Spinal cord (tissue), 10 donors: ENCODE measurements around the gene EMC9. TPM values are rescaled to one million over a fixed set of nuclear protein-coding genes. Genes with fewer than 3 reads are reported as not detected.
"Not testable (repeated sequence)": the region's sequence is repeated elsewhere in the genome, so short reads cannot be mapped to it uniquely, and the experiment has no call there.

Experiments
- DNase-seq, 6 donors: peaks; one replicate each; pipeline versions ENCODE4 v3.0.0 to v3.0.0-alpha.2; 2013 to 2015; ENCODE audit warnings: low spot score in 6 of 6, low read depth in 4 of 6
- H3K27ac ChIP-seq: one replicate; pipeline ENCODE4 v1.5.1; 2013; ENCODE audit warnings: low read depth, low read length, control low read depth
- H3K27me3 ChIP-seq: one replicate; pipeline ENCODE4 v1.6.1; 2013; ENCODE audit warnings: low read length; ENCODE audit not compliant: control insufficient read depth, insufficient read depth
- H3K36me3 ChIP-seq: one replicate; pipeline ENCODE4 v1.6.1; 2013; ENCODE audit warnings: low read length; ENCODE audit not compliant: control insufficient read depth, insufficient read depth
- H3K4me1 ChIP-seq: one replicate; pipeline ENCODE4 v1.6.1; 2013; ENCODE audit warnings: low read length; ENCODE audit not compliant: control insufficient read depth, insufficient read depth
- H3K4me3 ChIP-seq: one replicate; pipeline ENCODE4 v1.5.1; 2013; ENCODE audit warnings: low read depth, low read length, control low read depth
- H3K9me3 ChIP-seq: one replicate; pipeline ENCODE4 v1.6.1; 2013; ENCODE audit warnings: low read length; ENCODE audit not compliant: control insufficient read depth, insufficient read depth
- WGBS: methylation state at CpG from one replicate; pipeline ENCODE4 v1.1.5; 2013; ENCODE audit warnings: missing lambda C conversion rate; ENCODE audit not compliant: insufficient coverage; 5-methylcytosine and 5-hydroxymethylcytosine counted together
- polyA plus RNA-seq, 2 donors: library from polyadenylated mRNA; unstranded; fragments of 120-200 nt; gene quantifications; one replicate each; pipeline ENCODE4 v1.2.1, GENCODE V29; 2013; ENCODE audit not compliant: insufficient read length in 2 of 2
- total RNA-seq, 2 donors: library from RNA; depleted of rRNA in 1 of 2; stranded (reverse); fragments of 120-200 nt in 1 of 2; fragments of >200 nt in 1 of 2; gene quantifications; one replicate each; pipeline versions ENCODE4 v1.2.3 to v1.2.4, GENCODE V29; 2013 to 2014
- donor health status: healthy.

EMC9 gene
- total and polyA plus RNA-seq, 4 donors: 11.0 to 37.2 (median 25.6) TPM

DNA sequence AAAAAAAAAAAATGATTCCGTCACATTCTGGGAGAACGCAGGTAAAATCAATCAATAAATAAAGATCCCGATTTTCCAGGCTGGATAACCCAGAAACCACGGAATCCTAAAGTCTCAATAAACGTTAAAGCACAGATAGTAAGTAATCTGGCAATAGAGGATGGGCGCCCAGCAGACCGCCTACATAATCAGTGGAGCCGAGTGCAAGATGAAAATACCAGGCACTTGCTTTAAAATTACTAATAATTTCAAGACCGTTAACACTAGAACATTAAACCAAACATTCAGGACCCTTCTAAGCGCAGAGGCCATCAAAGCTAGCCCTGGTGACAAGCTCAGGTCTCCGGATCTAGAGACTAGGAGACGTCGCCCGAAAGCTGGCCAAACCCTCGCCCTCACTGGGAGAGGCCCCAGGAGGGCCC is 28.0 kb downstream of the EMC9 start:
- peak overlapping the region; percentile 93 for H3K4me3 ChIP-seq
- H3K4me1 ChIP-seq: peaks cover 14% of the 10 kb centered on the region
- H3K27me3 ChIP-seq: no peaks in the 10 kb centered on the region
- no peak for DNase-seq
- 2% methylated on average over 10 of the region's 15 CpGs for WGBS
- H3K36me3 ChIP-seq: peaks cover 7% of the 10 kb centered on the region
- H3K27ac ChIP-seq: peak overlapping the region; percentile 100
- H3K9me3 ChIP-seq: no peaks in the 10 kb centered on the region

DNA sequence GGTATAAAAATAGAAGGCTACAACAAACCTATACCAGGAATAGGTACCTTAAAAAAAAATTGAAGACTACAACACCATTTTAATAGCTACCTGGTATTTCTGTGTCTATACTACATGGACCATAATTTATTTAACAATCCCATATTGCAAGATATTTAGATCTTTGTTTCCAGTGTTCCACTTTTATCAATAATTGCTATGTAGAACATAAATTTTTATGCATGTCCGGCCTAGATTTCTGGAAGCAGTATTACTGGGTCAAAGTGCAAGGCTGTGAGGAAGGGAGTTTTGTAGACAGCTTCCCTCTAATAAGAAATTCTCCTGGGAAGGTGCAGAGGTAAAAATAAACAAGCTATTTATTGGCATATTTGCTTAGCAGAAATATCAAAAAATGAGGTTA is 30.9 kb downstream of the EMC9 start:
- Histone ChIP-seq H3K4me3 (no peak overlapping the region), H3K27ac (no peak overlapping the region), H3K9me3 (no peaks in the 10 kb centered on the region), H3K4me1 (peaks cover 7% of the 10 kb centered on the region), H3K27me3 (no peaks in the 10 kb centered on the region), H3K36me3 (no peaks in the 10 kb centered on the region)
- DNase-seq: no peak
- no CpG with 5 or more reads among the region's 1 CpG for WGBS

DNA sequence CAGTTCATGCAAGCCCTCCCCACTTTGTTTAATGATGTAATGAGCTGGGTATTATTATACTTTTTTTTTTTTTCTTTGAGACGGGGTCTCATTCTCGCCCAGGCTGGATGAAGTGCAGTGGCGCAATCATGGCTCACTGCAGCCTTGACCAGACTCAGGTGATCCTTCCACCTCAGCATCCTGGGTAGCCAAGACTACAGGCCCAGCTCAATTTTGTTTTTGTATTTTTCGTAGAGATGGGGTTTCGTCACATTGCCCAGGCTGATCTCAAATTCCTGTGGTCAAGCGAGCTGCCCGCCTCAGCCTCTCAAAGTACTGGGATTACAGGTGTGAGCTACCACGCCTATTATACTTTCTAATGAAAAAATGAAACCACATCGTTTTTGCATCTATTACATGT is 31.3 kb downstream of the EMC9 start:
- H3K27ac ChIP-seq: no peak overlapping the region
- 100% methylated on average over 1 of the region's 9 CpGs for WGBS
- no peak for DNase-seq
- no peaks in the 10 kb centered on the region for H3K27me3 ChIP-seq
- H3K4me3 ChIP-seq: no peak overlapping the region
- peaks cover 4% of the 10 kb centered on the region for H3K4me1 ChIP-seq
- H3K9me3 ChIP-seq: no peaks in the 10 kb centered on the region
- H3K36me3 ChIP-seq: no peaks in the 10 kb centered on the region

DNA sequence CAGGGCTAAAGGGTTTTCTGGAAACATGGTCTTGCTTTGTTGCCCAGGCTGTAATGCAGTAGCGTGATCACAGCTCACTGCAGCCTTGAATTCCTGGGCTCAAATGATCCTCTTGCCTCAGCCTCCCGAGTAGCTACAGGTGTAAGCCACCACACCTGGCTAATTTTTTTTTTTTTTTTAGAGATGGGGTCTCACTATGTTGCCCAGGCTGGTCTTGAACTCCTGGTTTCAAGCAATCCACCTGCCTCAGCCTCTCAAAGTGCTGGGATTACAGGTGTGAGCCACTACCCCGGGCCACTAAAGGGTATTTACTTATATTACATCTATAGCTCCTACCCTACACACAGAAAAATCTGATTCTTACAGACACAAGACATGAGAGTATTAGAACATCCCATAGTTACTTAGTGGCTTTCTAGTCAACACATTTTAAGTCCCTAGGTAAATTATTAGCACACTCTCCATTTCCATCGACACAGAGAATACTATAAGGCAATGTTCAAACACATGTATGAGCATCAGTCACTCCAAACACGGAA is 33.0 kb downstream of the EMC9 start:
- H3K36me3 ChIP-seq: peaks cover 3% of the 10 kb centered on the region
- no peak overlapping the region for H3K4me3 ChIP-seq
- no peak for DNase-seq
- whole genome bisulfite sequencing: 100% methylated on average over 2 of the region's 5 CpGs
- H3K4me1 ChIP-seq: no peaks in the 10 kb centered on the region
- no peak overlapping the region for H3K27ac ChIP-seq
- no peaks in the 10 kb centered on the region for H3K9me3 ChIP-seq
- no peaks in the 10 kb centered on the region for H3K27me3 ChIP-seq

DNA sequence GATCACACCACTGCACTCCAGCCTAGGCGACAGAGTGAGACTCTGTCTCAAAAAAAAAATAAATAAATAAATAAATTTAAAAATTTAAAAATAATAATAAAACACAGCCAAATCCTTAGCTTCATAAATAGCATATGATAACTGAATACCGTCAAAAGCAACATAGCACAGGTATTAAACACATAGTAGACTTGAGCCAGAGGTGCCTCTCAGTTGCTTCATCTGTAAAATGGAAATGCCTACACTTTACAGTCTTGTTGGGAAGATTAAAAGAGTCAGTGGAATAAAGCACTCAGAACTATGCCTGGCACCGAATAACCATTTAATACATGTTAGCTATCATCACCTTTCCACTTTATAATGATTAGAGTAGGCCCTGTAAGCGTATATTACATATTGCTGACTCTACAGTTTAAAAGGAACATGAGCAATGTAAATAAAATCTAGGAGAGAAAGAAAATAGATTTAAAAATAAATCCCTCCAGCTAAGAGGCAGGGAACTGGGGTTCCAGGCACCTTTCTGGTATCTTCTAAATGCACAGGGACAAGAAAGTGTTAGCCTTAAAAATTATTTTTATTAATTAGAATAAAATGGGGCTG is 34.6 kb downstream of the EMC9 start:
- no peak overlapping the region for H3K4me3 ChIP-seq
- no peaks in the 10 kb centered on the region for H3K9me3 ChIP-seq
- H3K4me1 ChIP-seq: no peaks in the 10 kb centered on the region
- H3K36me3 ChIP-seq: peaks cover 3% of the 10 kb centered on the region
- H3K27me3 ChIP-seq: no peaks in the 10 kb centered on the region
- no peak overlapping the region for H3K27ac ChIP-seq
- WGBS: no CpG with 5 or more reads among the region's 4 CpGs
- DNase-seq: no peak

DNA sequence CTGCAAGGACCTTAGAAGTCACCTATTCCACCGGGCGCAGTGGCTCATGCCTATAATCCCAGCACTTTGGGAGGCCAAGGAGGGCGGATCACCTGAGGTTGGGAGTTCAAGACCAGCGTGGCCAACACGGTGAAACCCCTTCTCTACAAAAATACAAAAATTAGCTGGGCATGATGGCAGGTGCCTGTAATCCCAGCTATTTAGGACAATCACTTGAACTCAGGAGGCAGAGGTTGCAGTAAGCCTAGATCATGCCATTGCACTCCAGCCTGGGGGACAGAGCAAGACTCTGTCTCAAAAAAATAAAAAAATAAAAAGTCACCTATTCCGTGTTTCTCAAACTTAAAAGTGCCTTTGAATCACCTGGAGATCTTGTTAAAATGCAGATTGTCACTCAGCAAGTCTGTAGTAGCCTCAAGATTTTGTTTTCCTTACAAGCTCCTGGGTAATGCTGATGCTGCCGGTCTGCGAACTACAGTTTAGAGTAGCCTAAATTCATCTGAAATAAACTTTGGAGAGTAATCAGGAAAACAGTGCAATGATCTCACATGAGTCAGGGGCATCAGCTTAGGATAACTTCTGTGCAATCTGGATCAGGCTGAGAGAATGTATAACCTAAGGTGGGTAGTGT is 35.7 kb downstream of the EMC9 start:
- WGBS: 93% methylated on average over 6 of the region's 8 CpGs
- not testable (repeated sequence) for H3K9me3 ChIP-seq

DNA sequence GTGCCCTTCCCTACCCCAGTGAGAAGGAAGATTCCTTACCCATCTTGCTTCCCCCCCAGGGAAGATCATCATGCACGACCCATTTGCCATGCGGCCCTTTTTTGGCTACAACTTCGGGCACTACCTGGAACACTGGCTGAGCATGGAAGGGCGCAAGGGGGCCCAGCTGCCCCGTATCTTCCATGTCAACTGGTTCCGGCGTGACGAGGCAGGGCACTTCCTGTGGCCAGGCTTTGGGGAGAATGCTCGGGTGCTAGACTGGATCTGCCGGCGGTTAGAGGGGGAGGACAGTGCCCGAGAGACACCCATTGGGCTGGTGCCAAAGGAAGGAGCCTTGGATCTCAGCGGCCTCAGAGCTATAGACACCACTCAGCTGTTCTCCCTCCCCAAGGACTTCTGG is 37.9 kb downstream of the EMC9 start:
- 96% methylated on average over 13 of the region's 13 CpGs for WGBS
- no peaks in the 10 kb centered on the region for H3K9me3 ChIP-seq
- H3K27me3 ChIP-seq: no peaks in the 10 kb centered on the region

More for the DNA sequence above, 35.7 kb downstream of the EMC9 start:
- not testable (repeated sequence) for H3K4me3 ChIP-seq, DNase-seq, H3K27me3 ChIP-seq, H3K4me1 ChIP-seq, H3K36me3 ChIP-seq, H3K27ac ChIP-seq

DNA sequence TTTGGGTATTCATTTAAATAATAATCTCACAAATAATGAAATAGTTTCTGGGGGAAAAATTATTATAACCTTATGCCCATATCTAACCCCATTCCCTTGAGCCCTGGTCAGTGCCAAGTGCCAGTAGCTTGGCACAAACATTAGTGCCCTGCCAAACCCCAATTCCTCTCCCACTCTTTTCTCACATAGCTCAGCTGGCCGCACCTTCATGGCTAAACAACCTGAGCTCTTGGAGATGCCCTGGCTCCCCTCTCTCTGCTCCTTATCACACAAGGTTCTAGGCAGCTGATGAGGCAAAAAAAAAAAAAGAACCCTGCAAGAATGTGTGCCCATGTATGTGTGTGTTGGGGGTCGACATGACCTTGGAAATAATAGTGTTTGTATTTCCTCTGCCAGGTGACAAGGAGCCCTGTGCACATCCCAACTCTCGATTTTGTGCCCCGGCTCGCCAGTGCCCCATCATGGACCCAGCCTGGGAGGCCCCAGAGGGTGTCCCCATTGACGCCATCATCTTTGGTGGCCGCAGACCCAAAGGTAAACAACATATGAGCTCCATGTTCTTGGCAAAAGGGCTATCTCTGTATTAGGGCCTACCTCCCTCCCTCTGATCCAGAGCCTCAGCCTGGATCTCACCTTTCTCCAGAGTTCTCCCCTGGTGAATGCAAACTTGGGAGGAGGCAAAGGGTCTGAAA is 38.9 kb downstream of the EMC9 start:
- H3K36me3 ChIP-seq: peaks cover 13% of the 10 kb centered on the region
- H3K9me3 ChIP-seq: no peaks in the 10 kb centered on the region
- WGBS: 88% methylated on average over 6 of the region's 7 CpGs
- H3K4me3 ChIP-seq: no peak overlapping the region
- H3K27me3 ChIP-seq: no peaks in the 10 kb centered on the region
- DNase-seq: no peak
- H3K4me1 ChIP-seq: peaks cover 4% of the 10 kb centered on the region
- H3K27ac ChIP-seq: no peak overlapping the region

More for the DNA sequence above, 37.9 kb downstream of the EMC9 start:
- H3K4me1 ChIP-seq: peaks cover 4% of the 10 kb centered on the region
- no peak overlapping the region for H3K4me3 ChIP-seq
- no peak overlapping the region for H3K27ac ChIP-seq
- no peak for DNase-seq
- H3K36me3 ChIP-seq: peaks cover 9% of the 10 kb centered on the region

DNA sequence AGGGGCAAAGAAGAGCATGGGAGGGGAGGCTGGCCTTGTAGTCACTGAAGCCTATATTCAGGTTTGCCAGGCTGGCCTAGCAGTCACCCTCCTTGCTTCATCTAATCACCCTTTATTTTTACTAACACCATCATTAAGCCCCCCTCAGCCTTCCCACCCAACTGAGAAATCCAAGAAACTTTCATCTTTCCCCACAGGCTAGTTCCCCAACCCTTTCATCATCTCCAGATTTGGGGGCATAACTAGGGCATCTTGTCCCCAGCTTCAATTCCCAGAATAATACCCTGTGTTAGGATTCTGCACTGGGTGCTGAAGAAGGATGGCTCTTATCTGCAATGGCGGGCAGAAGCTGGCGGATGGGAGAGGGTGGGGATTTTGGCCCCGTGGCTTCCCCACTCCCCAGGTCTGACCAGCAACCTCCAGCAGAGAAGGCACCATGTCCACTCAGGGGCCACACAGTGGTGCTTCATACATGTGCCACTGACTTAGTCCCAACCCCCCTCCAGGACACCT is 40.4 kb downstream of the EMC9 start:
- Histone ChIP-seq H3K36me3 (peaks cover 13% of the 10 kb centered on the region), H3K27me3 (no peaks in the 10 kb centered on the region), H3K4me3 (no peak overlapping the region), H3K27ac (no peak overlapping the region), H3K9me3 (no peaks in the 10 kb centered on the region), H3K4me1 (peaks cover 4% of the 10 kb centered on the region)
- 90% methylated on average over 2 of the region's 3 CpGs for WGBS
- no peak for DNase-seq
